Activated T-cell treated with anti-CD3 and anti-CD28 coated beads, Interleukin-2, amount 50 U/mL, for 1 hour (primary cell): ENCODE data around the gene AP2B1.
A peak's percentile ranks its signal among the peaks of the same experiment; 100 is the strongest.
"Not testable (repeated sequence)": the region's sequence is repeated elsewhere in the genome, so short reads cannot be mapped to it uniquely, and the experiment has no call there.

Source experiments
- DNase-seq: peaks from one replicate; pipeline ENCODE4 v3.0.0-alpha.2; 2020

Gene AP2B1

GRCh38 chr17:35750526-35751395 lies 163.6 kb downstream of the AP2B1 start:
- no peak for DNase-seq

GRCh38 chr17:35751541-35751940 lies 164.4 kb downstream of the AP2B1 start:
- not testable (repeated sequence) for DNase-seq

DNA sequence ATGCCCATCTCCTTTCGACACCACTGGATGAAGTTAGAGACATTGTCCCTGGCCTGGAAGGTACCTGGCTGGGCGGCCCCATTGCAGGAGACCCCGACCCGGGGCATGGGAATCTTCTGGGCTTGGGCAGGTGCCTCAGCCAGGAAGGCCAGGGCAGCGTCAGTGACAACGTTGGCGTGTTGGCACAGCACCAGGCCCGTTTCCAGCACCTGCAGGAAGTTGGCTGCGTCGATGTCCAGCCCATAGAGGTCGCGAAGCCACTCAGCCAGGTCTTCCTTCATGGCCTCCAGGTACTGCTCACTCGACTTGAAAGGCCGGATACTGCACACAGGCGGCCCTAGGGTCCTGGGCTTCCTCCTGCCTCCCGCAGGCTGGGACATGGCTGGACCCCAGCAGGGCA lies 165.3 kb downstream of the AP2B1 start:
- no peak for DNase-seq

GRCh38 chr17:35752945-35753764 lies 166.0 kb downstream of the AP2B1 start, which contains the start of gene GAS2L2:
TSS of gene GAS2L2 (minus strand) at chr17:35753239. CDS start at chr17:35752850, 389 bp downstream.
- no peak for DNase-seq

DNA sequence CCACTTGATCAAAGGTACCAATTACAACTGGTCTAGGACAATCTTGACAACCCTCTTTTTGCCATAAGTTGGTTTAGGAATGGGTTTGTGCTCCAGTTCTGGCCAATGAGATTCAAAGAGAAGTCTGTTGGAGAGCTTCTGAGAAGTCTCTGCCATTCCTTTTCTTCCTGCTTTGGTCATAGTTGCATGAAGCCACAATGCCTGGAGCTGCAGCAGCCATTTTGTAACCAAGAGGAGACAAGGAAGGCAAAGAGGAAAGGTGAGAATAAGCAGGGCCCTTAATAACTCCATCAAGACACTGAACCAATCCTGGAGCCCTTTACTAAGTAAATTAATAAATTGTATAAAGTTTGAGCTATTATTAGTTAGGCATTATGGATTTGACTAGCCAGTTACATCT lies 170.1 kb downstream of the AP2B1 start:
- no peak for DNase-seq

GRCh38 chr17:35760587-35760986 lies 173.5 kb downstream of the AP2B1 start, which contains the start of gene C17orf50:
TSS of gene C17orf50 (plus strand) at chr17:35760887. CDS start at chr17:35760942, 55 bp downstream.
- DNase-seq = no peak

GRCh38 chr17:35761601-35762000 lies 174.5 kb downstream of the AP2B1 start:
- no peak for DNase-seq

GRCh38 chr17:35763767-35764122 lies 176.6 kb downstream of the AP2B1 start:
- no peak for DNase-seq

- peak; percentile 90 for DNase-seq
Measured at GRCh38 chr17:35764123-35764991, 177.2 kb downstream of the AP2B1 start.

DNA sequence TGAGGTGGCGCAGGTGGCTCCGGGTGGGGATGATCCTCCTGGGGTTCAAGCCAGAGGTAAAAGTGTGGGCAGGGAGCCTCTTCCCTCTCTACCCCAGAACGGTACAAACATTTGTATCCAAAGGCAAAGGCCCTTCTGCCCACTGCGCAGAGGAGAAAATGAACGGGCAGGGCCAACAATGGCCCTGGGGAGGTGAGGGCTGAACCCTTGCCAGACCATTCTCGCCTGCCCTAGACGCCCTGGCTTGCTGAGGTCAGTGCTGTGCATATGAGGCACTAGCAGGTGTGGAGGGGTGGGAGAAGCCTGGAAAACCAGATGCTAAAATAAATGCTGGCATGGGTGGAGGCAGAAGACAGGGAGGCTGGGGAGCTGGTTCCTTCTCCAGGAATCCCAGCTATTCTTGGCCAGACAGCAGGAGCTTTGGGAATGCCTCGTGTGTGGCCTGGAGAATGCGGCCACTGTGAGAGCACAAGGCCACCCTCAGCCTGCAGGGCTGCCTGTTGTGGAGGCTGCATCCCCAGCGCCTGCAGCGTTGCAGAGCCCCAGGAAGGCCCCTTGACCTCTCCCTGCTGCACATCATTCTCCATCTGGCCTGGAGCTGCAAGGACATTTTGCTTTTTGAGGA lies 178.1 kb downstream of the AP2B1 start:
- DNase-seq = no peak

GRCh38 chr17:35765756-35766488 lies 178.8 kb downstream of the AP2B1 start:
- DNase-seq = no peak

GRCh38 chr17:35766489-35766877 lies 179.4 kb downstream of the AP2B1 start:
- no peak for DNase-seq

DNA sequence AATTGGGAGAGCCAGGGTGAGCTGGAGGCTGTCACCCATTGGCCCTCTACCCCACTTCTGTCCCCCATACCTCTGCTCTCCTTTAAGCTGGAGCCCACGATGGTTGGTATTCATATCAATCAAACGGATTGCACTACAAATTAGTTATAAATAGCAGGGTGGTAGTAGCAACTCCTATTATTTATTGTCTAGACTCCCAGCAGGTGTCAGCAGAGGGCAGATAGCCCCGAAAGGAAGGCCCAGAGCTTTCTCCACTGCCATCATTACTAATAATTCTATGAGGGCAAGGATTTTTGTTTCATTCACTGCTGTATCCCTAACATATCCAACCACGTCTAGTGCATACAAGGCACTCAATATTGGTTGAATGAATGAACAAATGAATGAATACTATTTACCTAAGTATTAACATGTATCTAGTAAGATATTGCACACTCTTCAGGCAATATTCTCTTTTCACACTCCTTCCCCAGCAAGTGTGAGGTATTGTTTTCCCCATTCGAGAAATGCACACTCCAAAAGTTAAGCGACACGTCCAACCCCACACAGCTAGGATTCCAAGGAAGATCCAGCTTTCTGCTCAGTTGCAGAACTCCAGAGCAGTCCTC lies 179.9 kb downstream of the AP2B1 start:
- DNase-seq = no peak

DNA sequence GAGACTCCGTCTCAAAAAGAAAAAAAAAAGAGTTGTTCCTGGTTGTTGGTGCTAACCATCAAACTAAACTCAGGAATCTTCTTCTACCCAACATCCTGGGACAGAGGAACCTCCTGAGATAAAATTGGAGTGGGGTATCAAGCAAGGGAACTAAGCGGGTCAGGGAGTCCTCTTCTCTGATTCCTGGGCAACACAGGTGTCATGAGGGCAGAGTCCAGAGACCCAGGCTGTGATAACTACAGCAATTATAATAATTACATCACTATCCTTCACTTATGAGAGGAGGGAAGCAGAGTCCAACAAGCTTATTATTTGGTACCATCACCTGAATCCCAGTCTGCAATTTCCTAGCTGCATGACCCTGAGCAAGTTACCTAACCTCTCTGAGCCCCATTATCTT lies 181.7 kb downstream of the AP2B1 start:
- no peak for DNase-seq

- DNase-seq = no peak
Measured at GRCh38 chr17:35769895-35770486, 182.9 kb downstream of the AP2B1 start.

DNA sequence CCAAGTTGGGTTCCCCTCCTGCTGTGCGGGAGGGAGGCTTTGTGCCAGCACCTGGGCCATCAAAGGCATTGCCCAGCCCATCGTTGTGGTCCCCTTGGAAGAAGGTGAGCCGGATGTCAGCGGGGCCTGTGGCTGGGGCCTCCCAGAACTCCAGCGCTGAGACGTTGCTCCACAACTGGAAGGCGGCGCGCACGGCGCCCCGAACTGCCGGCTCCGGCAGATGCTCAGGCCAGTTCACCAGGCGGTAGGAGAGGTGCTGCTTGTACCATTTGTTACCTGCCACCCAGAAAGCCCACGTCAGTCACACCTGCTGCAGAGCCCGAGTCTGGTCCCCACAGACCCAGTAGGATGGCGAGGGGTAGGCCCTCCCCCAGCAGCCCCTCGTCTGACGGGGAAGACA lies 186.0 kb downstream of the AP2B1 start:
- no peak for DNase-seq

GRCh38 chr17:35773679-35774425 lies 186.7 kb downstream of the AP2B1 start:
- no peak for DNase-seq

GRCh38 chr17:35774499-35774898 lies 187.4 kb downstream of the AP2B1 start:
- no peak for DNase-seq

- DNase-seq = no peak
Measured at GRCh38 chr17:35775039-35775438, 187.9 kb downstream of the AP2B1 start.

GRCh38 chr17:35775583-35775982 lies 188.5 kb downstream of the AP2B1 start:
- DNase-seq = no peak
